Activated naive CD4-positive, alpha-beta T cell treated with anti-CD3 and anti-CD28 coated beads, Interleukin-2, amount 10 ng/mL, durations not matched to agents 5 hours and 36 hours (primary cell): ENCODE data around the gene TMEM116. TPM values are rescaled to one million over a fixed set of nuclear protein-coding genes. Genes with fewer than 3 reads are reported as not detected.

Experiments
- microRNA-seq: library from miRNA; unstranded; fragments of <30 nt; microRNA quantifications from one replicate; pipeline ENCODE4 v1.2.0, GENCODE V29; 2022; ENCODE audit warnings: borderline microRNAs expressed, borderline replicate concordance
- total RNA-seq, 2 experiments: library from RNA; stranded (reverse); gene quantifications; one replicate each; pipeline ENCODE4 v1.2.3, GENCODE V29; 2021

The TMEM116 gene
- 10 to 100 TPM; 14.8 to 17.1 TPM for total RNA-seq

DNA sequence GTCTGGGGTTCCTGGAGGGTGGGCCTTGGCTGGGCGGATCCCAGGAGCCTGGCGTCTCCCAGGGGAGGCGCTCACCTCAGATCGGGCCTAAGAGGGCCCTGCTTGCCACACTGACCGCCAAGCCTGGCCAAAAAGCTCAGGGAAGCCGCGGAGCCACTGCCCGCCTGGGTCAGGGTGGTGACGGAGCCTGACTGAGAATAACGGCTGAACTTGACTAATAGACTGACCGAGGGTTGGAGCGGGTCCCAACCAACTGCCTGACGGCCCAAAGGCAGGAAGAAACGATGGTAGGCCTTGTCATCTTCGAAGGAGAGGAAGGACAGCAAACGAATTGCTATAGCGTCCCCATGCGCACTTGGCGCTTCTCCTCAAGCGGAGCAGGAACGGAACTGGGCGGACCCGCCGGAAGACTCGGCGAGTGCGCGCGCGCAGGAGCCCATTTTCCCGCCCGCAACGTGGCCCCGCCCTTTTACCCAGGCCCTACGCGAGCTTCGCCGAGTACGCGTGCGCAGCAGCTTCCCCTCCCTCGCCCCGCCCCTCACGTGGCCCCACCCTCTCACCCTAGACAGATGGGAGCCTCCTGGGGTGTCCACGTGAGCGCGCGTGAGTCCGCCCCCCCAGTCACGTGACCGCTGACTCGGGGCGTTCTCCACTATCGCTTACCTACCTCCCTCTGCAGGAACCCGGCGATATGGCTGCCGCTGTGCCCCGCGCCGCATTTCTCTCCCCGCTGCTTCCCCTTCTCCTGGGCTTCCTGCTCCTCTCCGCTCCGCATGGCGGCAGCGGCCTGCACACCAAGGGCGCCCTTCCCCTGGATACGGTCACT, at the start of gene TMEM116, which contains the start of gene ERP29:
TSS of gene TMEM116 (minus strand) at position 391 of the 826 bp plus-strand sequence. CDS start 7,895 bp downstream, outside the sequence.
TSS of gene ERP29 (plus strand) at position 652 of the 826 bp plus-strand sequence. CDS start at position 692, 40 bp downstream.

Small RNA genes within 50 kb of the gene (microRNA-seq; reads per million reads assigned to microRNA genes)
- not detected for gene MIR3657

Other genes with a start within 250 kb of the TMEM116 start
- gene ALDH2, start 246.2 kb downstream of the TMEM116 start, total RNA-seq, result under 1 TPM; 0.50 to 0.51 TPM
- 10 to 100 TPM; 43.2 to 45.7 TPM for gene MAPKAPK5, start 170.9 kb downstream of the TMEM116 start, total RNA-seq
- gene ERP29, start 261 bp upstream of the TMEM116 start, total RNA-seq, result 100 to 1,000 TPM; 187 to 197 TPM
- gene NAA25, start 95.6 kb upstream of the TMEM116 start, total RNA-seq, result 10 to 100 TPM; 25.7 to 26.7 TPM
- gene TRAFD1, start 112.4 kb upstream of the TMEM116 start, total RNA-seq, result 10 to 100 TPM; 71.5 to 74.5 TPM